GM23338 (cell line): ENCODE measurements around the gene MAD1L1. TPM values are rescaled to one million over a fixed set of nuclear protein-coding genes. Genes with fewer than 3 reads are reported as not detected.

ENCODE experiments used
- ATAC-seq: fragments of 200-7000 bp; cut with Tn5 transposase; 3 replicates; pipeline ENCODE4 v1.9.1; 2020
- DNase-seq: peaks from one replicate; pipeline ENCODE4 v3.0.0-alpha.2; 2015; ENCODE audit warnings: low spot score
- H2AFZ ChIP-seq: fragments of 200-600 bp; sonication (generic); 2 replicates; pipeline ENCODE4 v1.8.0; 2016; ENCODE audit warnings: antibody characterized with exemption, mild to moderate bottlenecking, moderate library complexity
- H3F3A ChIP-seq: fragments of 200-600 bp; sonication (generic); replicated peaks from 2 replicates; pipeline ENCODE4 v1.8.0; 2017; ENCODE audit warnings: antibody characterized with exemption, mixed run types, low read depth
- H3K27ac ChIP-seq: fragments of 200-600 bp; sonication (generic); 2 replicates; pipeline ENCODE4 v1.6.1; 2016; ENCODE audit warnings: low read depth
- H3K27me3 ChIP-seq: fragments of 200-600 bp; sonication (generic); 2 replicates; pipeline ENCODE4 v1.8.0; 2016; ENCODE audit warnings: mild to moderate bottlenecking, mixed run types, moderate library complexity; ENCODE audit not compliant: insufficient read depth
- H3K36me3 ChIP-seq: fragments of 200-600 bp; sonication (generic); 2 replicates; pipeline ENCODE4 v1.8.0; 2016; ENCODE audit warnings: mild to moderate bottlenecking; ENCODE audit not compliant: insufficient read depth
- H3K4me1 ChIP-seq: fragments of 200-600 bp; sonication (generic); 2 replicates; pipeline ENCODE4 v1.8.0; 2016; ENCODE audit warnings: mild to moderate bottlenecking, moderate library complexity; ENCODE audit not compliant: insufficient read depth
- H3K4me2 ChIP-seq: fragments of 200-600 bp; sonication (generic); 2 replicates; pipeline ENCODE4 v1.7.1; 2017; ENCODE audit warnings: mixed run types
- H3K4me3 ChIP-seq: fragments of 200-600 bp; sonication (generic); 2 replicates; pipeline ENCODE4 v1.6.1; 2016; ENCODE audit warnings: mixed run types
- H3K79me2 ChIP-seq: fragments of 200-600 bp; sonication (generic); replicated peaks from 2 replicates; pipeline ENCODE4 v1.8.0; 2017; ENCODE audit warnings: mild to moderate bottlenecking; ENCODE audit not compliant: insufficient read depth
- H3K9me2 ChIP-seq: fragments of 200-600 bp; sonication (generic); 2 replicates; pipeline ENCODE4 v1.8.0; 2017; ENCODE audit not compliant: insufficient read depth
- H4K20me1 ChIP-seq: fragments of 200-600 bp; sonication (generic); replicated peaks from 2 replicates; pipeline ENCODE4 v1.8.0; 2017; ENCODE audit warnings: mild to moderate bottlenecking; ENCODE audit not compliant: insufficient read depth
- H3K27ac Mint-ChIP-seq: 2 replicates; pipeline ENCODE4 v1.8.0; 2020; ENCODE audit warnings: inconsistent platforms, mild to moderate bottlenecking, moderate library complexity, mixed read lengths
- H3K27me3 Mint-ChIP-seq: 3 replicates; pipeline ENCODE4 v1.8.0; 2022; ENCODE audit warnings: low read depth, mild to moderate bottlenecking, moderate library complexity, mixed read lengths, inconsistent platforms; ENCODE audit not compliant: insufficient read depth, poor library complexity
- H3K36me3 Mint-ChIP-seq: 3 replicates; pipeline ENCODE4 v1.8.0; 2021; ENCODE audit warnings: low read depth, mild to moderate bottlenecking, inconsistent platforms, moderate library complexity, mixed read lengths
- H3K4me1 Mint-ChIP-seq: 3 replicates; pipeline ENCODE4 v1.8.0; 2020; ENCODE audit warnings: mild to moderate bottlenecking, inconsistent platforms, mixed read lengths
- H3K4me3 Mint-ChIP-seq: 3 replicates; pipeline ENCODE4 v1.8.0; 2021; ENCODE audit warnings: moderate library complexity, mild to moderate bottlenecking, inconsistent platforms, mixed read lengths
- H3K9me3 Mint-ChIP-seq: 3 replicates; pipeline ENCODE4 v1.8.0; 2020; ENCODE audit warnings: moderate library complexity, mild to moderate bottlenecking, inconsistent platforms, mixed read lengths
- CREB1 ChIP-seq: fragments of 250-450 bp; sonication (Bioruptor Pico); IDR thresholded peaks from 2 replicates; pipeline ENCODE4 v1.5.0; 2020; ENCODE audit warnings: low read depth, mild to moderate bottlenecking, moderate library complexity
- CTCF ChIP-seq, 2 experiments: fragments of 200-600 bp in 1 of 2; sonication (generic) in 1 of 2; conservative IDR thresholded peaks; 2 replicates each; pipeline versions ENCODE4 v1.5.1 to v1.6.1; 2016 to 2017; ENCODE audit warnings: antibody characterized with exemption in 2 of 2, low read depth in 2 of 2, mild to moderate bottlenecking in 2 of 2, moderate library complexity in 1 of 2
- EZH2 ChIP-seq: fragments of 200-600 bp; sonication (generic); IDR thresholded peaks from one replicate; pipeline ENCODE4 v1.8.0; 2017; ENCODE audit warnings: antibody characterized with exemption, mild to moderate bottlenecking, low read depth; ENCODE audit not compliant: unreplicated experiment
- JUNB ChIP-seq: IDR thresholded peaks from one replicate; pipeline ENCODE4 v1.6.1; 2016; ENCODE audit warnings: antibody characterized with exemption; ENCODE audit not compliant: unreplicated experiment
- ZNF114 ChIP-seq: fragments of 250-450 bp; sonication (Bioruptor Pico); IDR thresholded peaks from 2 replicates; pipeline ENCODE4 v1.5.0; 2020; ENCODE audit warnings: mild to moderate bottlenecking, moderate library complexity
- ZNF331 ChIP-seq: fragments of 250-450 bp; sonication (Bioruptor Pico); IDR thresholded peaks from 2 replicates; pipeline ENCODE4 v1.5.0; 2020; ENCODE audit warnings: low read depth, mild to moderate bottlenecking, moderate library complexity
- polyA plus RNA-seq: library from polyadenylated mRNA; unstranded; fragments of >200 nt; fragmentation: Nextera tagmentation; extraction: Ambion mirVana; gene quantifications from 2 replicates; pipeline ENCODE4 v1.2.1, GENCODE V29; 2016
- total RNA-seq: library from RNA; depleted of rRNA; stranded (reverse); fragments of >200 nt; shearing (Covaris generic); gene quantifications from 2 replicates; pipeline ENCODE4 v1.2.3, GENCODE V29; 2014
- TF ChIP-seq, protein P1 (sequence below): IDR thresholded peaks from 2 replicates; pipeline ENCODE4 v1.6.1; 2016; ENCODE audit warnings: antibody characterized with exemption

Gene MAD1L1
- total and polyA plus RNA-seq, 2 experiments from 2014 or later, result 40.3 to 59.3 TPM

- no peak overlapping the region for H3K4me3 ChIP-seq
- H3K4me1 Mint-ChIP-seq, result no peaks in the 10 kb centered on the region
- H3K27ac Mint-ChIP-seq, result no peak overlapping the region
- TF ChIP-seq EZH2 (no peak), JUNB (no peak), ZNF331 (CRISPR knock-in tag) (no peak), ZNF114 (CRISPR knock-in tag) (no peak)
- TF ChIP-seq, protein P1, sequence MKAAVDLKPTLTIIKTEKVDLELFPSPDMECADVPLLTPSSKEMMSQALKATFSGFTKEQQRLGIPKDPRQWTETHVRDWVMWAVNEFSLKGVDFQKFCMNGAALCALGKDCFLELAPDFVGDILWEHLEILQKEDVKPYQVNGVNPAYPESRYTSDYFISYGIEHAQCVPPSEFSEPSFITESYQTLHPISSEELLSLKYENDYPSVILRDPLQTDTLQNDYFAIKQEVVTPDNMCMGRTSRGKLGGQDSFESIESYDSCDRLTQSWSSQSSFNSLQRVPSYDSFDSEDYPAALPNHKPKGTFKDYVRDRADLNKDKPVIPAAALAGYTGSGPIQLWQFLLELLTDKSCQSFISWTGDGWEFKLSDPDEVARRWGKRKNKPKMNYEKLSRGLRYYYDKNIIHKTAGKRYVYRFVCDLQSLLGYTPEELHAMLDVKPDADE, result no peak
- peaks cover 69% of the 10 kb centered on the region for H3K36me3 Mint-ChIP-seq
- no peak overlapping the region for H3K4me2 ChIP-seq
- peaks cover 11% of the 10 kb centered on the region for H3K36me3 ChIP-seq
- H3K27ac ChIP-seq, result no peak overlapping the region; the same call in 1 of the 2 replicates
- H3K27me3 Mint-ChIP-seq, result peaks cover 2% of the 10 kb centered on the region
- H3K4me1 ChIP-seq, result no peaks in the 10 kb centered on the region
- H3F3A ChIP-seq, result no peaks in the 10 kb centered on the region
- no peak overlapping the region for H2AFZ ChIP-seq
- H3K9me3 Mint-ChIP-seq, result no peaks in the 10 kb centered on the region
- H3K9me2 ChIP-seq, result no peaks in the 10 kb centered on the region
- peaks cover 6% of the 10 kb centered on the region; the same call in 1 of the 2 replicates for H3K79me2 ChIP-seq
- H3K4me3 Mint-ChIP-seq, result no peak overlapping the region
- DNase-seq, result no peak
- H3K27me3 ChIP-seq, result no peaks in the 10 kb centered on the region
- ATAC-seq, result no peak
- H4K20me1 ChIP-seq, result peaks cover 6% of the 10 kb centered on the region; the same call in 1 of the 2 replicates
These were observed 22.8 kb downstream of the MAD1L1 start for GRCh38 chr7:2209961-2210323.

DNA sequence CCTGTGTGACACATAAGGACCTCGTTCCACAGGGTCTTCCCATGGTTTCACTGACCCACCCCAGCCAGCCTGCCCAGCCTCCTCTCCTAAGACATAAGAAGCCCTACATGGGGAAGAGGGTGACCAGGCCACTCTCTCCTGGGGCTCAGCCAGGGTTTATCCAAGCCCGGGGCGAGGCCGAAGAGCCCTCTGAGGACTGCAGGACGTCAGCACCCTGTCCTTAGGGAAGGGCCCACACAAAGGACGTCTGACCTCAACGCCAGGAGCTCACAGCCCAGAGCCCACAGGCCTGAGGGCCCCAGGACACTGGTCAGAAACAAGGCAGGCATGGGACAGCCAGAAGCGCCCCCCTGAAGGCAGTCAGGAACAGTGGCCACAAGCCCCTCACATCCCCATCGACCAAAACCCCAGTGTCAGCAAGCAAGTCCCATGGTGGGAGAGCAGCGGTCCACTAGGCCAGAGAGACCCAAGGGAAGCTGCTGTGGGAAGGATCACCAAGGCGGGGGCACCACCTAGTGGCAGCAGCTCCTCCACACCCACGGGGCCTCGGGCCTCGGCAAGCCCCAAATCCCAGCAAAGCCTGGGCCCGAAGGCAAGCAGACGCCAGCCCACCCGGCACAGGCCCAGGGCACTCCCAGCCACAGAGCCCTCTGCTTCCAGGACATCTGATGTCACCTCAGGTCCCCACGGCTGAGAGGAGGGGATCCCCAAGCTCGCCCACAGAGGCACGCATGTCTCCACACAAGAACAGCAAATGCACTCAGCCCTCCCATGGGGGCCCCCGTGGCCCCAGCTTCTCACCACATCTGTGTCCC, 23.4 kb downstream of the MAD1L1 start:
- peak; percentile 97 for ATAC-seq
- Histone ChIP-seq H3K79me2 (peaks cover 10% of the 10 kb centered on the region; the same call in 1 of the 2 replicates), H3K4me1 (no peaks in the 10 kb centered on the region), H3K4me2 (no peak overlapping the region), H3K36me3 (peaks cover 11% of the 10 kb centered on the region), H3K9me2 (no peaks in the 10 kb centered on the region), H3K4me3 (no peak overlapping the region), H3K27ac (no peak overlapping the region; the same call in 1 of the 2 replicates), H3F3A (no peaks in the 10 kb centered on the region), H4K20me1 (peaks cover 6% of the 10 kb centered on the region; the same call in 1 of the 2 replicates), H2AFZ (no peak overlapping the region), H3K27me3 (no peaks in the 10 kb centered on the region)
- Mint-ChIP-seq H3K9me3 (no peaks in the 10 kb centered on the region), H3K4me1 (no peaks in the 10 kb centered on the region; the same call in 2 of the 3 replicates), H3K27me3 (peaks cover 2% of the 10 kb centered on the region), H3K36me3 (peaks cover 66% of the 10 kb centered on the region), H3K4me3 (no peak overlapping the region), H3K27ac (no peak overlapping the region)
- DNase-seq, result peak; percentile 89
- TF ChIP-seq CREB1 (no peak), CTCF (conservative IDR thresholded peaks at IDR 0.05; ENCODE audit: low read depth in 2 of 2) (peak; percentile 58 to 91)
